ENCODE results near the gene NELFA. TPM values are rescaled to one million over a fixed set of nuclear protein-coding genes. Genes with fewer than 3 reads are reported as not detected.

The NELFA gene
- total RNA-seq, 2 donors from 2014 or later = 29.5 to 53.3 TPM

- peaks cover 0 to 28% of the 10 kb centered on the region in 2 donors for H3K36me3 ChIP-seq
- no peak overlapping the region for H3K4me3 ChIP-seq
- DNase-seq (ENCODE audit: low spot score) = no peak
Measured at GRCh38 chr4:1990348-1990645, 18.5 kb downstream of the NELFA start.

DNA sequence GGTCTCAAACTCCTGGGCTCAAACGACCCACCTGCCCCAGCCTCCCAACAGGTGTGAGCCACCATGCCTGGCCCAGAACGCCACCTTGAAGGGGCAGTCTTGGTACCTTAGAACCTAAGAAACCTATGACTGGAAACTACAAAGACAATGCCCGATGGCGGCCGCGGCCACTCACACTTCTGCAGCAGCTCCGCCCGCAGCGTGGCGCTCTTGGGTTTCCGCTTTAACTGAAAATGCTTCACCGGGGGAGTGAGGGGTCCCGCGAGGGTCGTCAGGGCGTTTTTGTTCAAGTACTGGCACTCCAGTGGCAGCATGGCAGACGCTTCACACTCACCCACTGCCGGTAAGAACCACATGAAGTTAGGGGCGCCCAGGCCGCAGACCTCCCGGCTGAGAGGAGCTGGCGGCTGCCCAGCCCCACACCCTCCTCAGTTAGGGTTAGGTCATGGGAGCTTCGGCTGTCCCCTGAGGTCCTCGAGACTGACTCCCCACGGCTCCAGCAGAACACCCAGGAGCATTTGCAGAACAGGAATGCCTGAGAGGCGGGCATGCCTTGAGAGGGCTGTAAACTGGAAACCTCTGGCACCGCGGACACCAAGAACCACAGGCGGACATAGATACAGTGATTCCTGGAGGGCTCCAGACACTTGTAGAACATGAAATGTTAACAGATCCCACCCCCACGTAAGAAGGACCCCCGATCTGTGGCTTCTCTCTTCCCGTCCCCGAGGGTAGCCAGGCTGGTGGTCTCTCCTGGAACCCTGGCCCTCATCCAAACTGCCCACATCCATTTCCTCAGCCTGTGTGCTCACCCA is 19.0 kb downstream of the NELFA start:
- Histone ChIP-seq H3K9me3 (no peaks in the 10 kb centered on the region), H3K4me3 (no peak overlapping the region), H3K27ac (no peak overlapping the region), H3K4me1 (replicated peaks) (no peaks in the 10 kb centered on the region), H3K27me3 (replicated peaks; ENCODE audit: insufficient read depth) (no peaks in the 10 kb centered on the region), H3K36me3 (peaks cover 0 to 29% of the 10 kb centered on the region in 2 donors)
- TF ChIP-seq POLR2A (IDR thresholded peaks at IDR 0.05) (no peak), CTCF (IDR thresholded peaks at IDR 0.05) (no peak), POLR2AphosphoS5 (IDR thresholded peaks at IDR 0.05) (no peak)
- intact Hi-C loops (cut with DNase I) = no loop called here
- no peak for DNase-seq (ENCODE audit: low spot score)
- 95% methylated on average over 33 of the region's 33 CpGs for WGBS

More at GRCh38 chr4:1990348-1990645, 18.5 kb downstream of the NELFA start:
- intact Hi-C loops (cut with DNase I) = no loop called here
- no peak for TF ChIP-seq CTCF (IDR thresholded peaks at IDR 0.05)
- no peak for TF ChIP-seq POLR2A (IDR thresholded peaks at IDR 0.05)
- no peak for TF ChIP-seq POLR2AphosphoS5 (IDR thresholded peaks at IDR 0.05)
- H3K4me1 ChIP-seq (replicated peaks) = no peaks in the 10 kb centered on the region
- no peaks in the 10 kb centered on the region for H3K27me3 ChIP-seq (replicated peaks; ENCODE audit: insufficient read depth)
- H3K9me3 ChIP-seq = no peaks in the 10 kb centered on the region
- WGBS = 88% methylated on average over 10 of the region's 10 CpGs
- no peak overlapping the region for H3K27ac ChIP-seq

DNA sequence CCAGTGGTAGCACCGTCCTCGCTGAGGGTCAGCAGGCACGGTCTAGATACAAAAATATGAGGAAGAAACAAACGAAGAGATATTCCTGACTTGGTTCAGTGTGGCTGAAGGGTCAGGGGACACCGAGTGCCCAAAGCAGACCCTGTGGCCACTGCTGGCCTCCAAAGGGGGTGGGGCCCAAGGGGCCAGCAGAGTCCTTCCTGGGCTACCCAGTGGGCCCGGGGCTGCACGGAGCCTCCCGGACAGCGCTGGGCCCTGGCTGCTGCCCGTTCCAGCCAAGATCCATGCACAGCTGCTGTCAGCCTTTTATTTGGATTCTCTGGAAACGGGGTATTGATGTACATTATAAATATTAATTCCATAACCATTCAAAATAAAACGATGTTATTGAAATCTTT is 20.4 kb downstream of the NELFA start:
- WGBS = 90% methylated on average over 12 of the region's 12 CpGs
- no peaks in the 10 kb centered on the region for H3K9me3 ChIP-seq
- no peak for TF ChIP-seq POLR2AphosphoS5 (IDR thresholded peaks at IDR 0.05)
- TF ChIP-seq CTCF (IDR thresholded peaks at IDR 0.05) = no peak
- TF ChIP-seq POLR2A (IDR thresholded peaks at IDR 0.05) = no peak
- H3K27ac ChIP-seq = no peak overlapping the region
- H3K4me1 ChIP-seq (replicated peaks) = no peaks in the 10 kb centered on the region
- DNase-seq (ENCODE audit: low spot score) = no peak
- no peaks in the 10 kb centered on the region for H3K27me3 ChIP-seq (replicated peaks; ENCODE audit: insufficient read depth)
- intact Hi-C loops (cut with DNase I) = no loop called here
- peaks cover 4 to 32% of the 10 kb centered on the region in 2 donors for H3K36me3 ChIP-seq
- H3K4me3 ChIP-seq = no peak overlapping the region

DNA sequence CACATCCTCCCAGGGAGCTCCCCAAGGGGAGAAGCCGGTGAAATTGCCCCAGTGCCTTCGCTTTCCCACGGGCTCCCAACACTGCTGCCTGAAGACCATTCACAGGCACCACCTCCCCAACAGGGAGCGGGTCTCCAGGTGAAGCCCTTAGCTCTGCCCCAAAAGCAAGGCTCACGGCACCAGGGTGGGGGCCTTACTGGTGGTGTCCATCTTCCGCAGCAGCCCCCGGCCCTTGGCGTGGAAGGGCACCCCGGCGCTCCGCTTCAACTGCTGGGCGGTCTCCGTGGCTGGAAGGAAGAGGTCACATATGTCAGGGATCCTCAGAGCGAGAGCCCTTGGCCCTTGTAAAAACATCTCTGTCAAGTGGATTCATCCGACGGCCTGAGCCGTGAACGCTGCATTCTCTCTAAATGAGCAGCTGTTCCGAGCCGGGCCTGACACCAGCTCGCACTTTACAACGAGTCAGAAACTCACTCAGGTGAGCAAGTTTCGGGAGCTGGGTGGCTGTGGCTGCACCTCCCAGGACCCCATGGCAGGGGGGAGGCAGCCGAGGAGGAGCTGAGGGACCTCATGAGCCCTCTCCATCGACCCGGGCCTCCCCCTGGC is 20.9 kb downstream of the NELFA start:
- no peak for DNase-seq (ENCODE audit: low spot score)
- no peak for TF ChIP-seq POLR2AphosphoS5 (IDR thresholded peaks at IDR 0.05)
- TF ChIP-seq CTCF (IDR thresholded peaks at IDR 0.05) = no peak
- no peak for TF ChIP-seq POLR2A (IDR thresholded peaks at IDR 0.05)
- 93% methylated on average over 26 of the region's 26 CpGs for WGBS
- Histone ChIP-seq H3K27ac (no peak overlapping the region), H3K27me3 (replicated peaks; ENCODE audit: insufficient read depth) (no peaks in the 10 kb centered on the region), H3K36me3 (peaks cover 4 to 32% of the 10 kb centered on the region in 2 donors), H3K9me3 (no peaks in the 10 kb centered on the region), H3K4me3 (no peak overlapping the region), H3K4me1 (replicated peaks) (no peaks in the 10 kb centered on the region)
- intact Hi-C loops (cut with DNase I) = no loop called here

DNA sequence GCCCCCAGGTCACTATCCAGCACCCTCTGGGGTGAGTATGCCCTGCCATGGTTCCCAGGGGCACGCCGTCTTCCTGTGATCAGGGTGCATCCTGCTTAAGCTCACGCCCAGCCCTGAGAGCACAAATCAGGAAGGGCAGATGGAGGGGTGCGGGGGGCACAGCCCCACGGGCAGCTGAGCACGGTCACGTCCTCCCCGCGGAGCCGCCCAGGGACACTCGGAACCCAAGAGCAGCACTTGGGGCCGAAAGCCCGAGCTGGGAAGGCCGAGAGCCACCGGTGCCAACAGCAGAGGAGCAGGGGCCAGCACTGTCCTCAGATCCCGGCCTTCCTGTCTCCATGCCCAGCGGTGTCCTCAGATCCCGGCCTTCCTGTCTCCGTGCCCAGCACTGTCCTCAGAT is 21.5 kb downstream of the NELFA start:
- Histone ChIP-seq H3K4me1 (replicated peaks) (no peaks in the 10 kb centered on the region), H3K36me3 (peaks cover 4 to 32% of the 10 kb centered on the region in 2 donors), H3K27me3 (replicated peaks; ENCODE audit: insufficient read depth) (no peaks in the 10 kb centered on the region), H3K4me3 (no peak overlapping the region), H3K27ac (no peak overlapping the region), H3K9me3 (no peaks in the 10 kb centered on the region)
- intact Hi-C loops (cut with DNase I) = no loop called here
- TF ChIP-seq POLR2A (IDR thresholded peaks at IDR 0.05) (no peak), POLR2AphosphoS5 (IDR thresholded peaks at IDR 0.05) (no peak), CTCF (IDR thresholded peaks at IDR 0.05) (no peak)
- 95% methylated on average over 18 of the region's 19 CpGs for WGBS
- no peak for DNase-seq (ENCODE audit: low spot score)
